IMR-90 (cell line): Measurements from ENCODE around the gene SHISAL1. TPM values are rescaled to one million over a fixed set of nuclear protein-coding genes. Genes with fewer than 3 reads are reported as not detected.

Source experiments
- ATAC-seq: fragments of 200-7000 bp; cut with Tn5 transposase; 2 replicates; pipeline ENCODE4 v1.9.1; 2020; ENCODE audit warnings: low read depth, mild to moderate bottlenecking, moderate library complexity
- BruUV-seq: library from RNA; stranded (reverse); fragments of 400-500 nt; replicated peaks from 2 replicates; lab custom pipeline; 2021; lab: Mats Ljungman, UMichigan
- CTCF ChIA-PET: fragments of 300-600 bp; formaldehyde crosslinking; extraction: SDS; loops from one replicate; lab custom pipeline; 2021; ENCODE audit warnings: antibody characterized with exemption; lab: Yijun Ruan, JAX
- POLR2A ChIA-PET: fragments of 300-600 bp; sonication (Branson Sonifier 250); formaldehyde crosslinking; loops from one replicate; lab custom pipeline; 2022; ENCODE audit warnings: antibody characterized with exemption; ENCODE audit not compliant: unreplicated experiment; lab: Charles Lee
- DNase-seq: peaks from one replicate; pipeline ENCODE4 v3.0.0; 2013
- H2AFZ ChIP-seq: replicated peaks from 2 replicates; pipeline ENCODE3; 2013; ENCODE audit warnings: low read length, mild to moderate bottlenecking; ENCODE audit not compliant: poor library complexity
- H2AK5ac ChIP-seq: 2 replicates; pipeline ENCODE4 v1.6.1; 2013; ENCODE audit warnings: low read depth, low read length, inconsistent platforms
- H2AK9ac ChIP-seq: replicated peaks from 2 replicates; pipeline ENCODE3; 2013; ENCODE audit warnings: mild to moderate bottlenecking, low read depth, low read length, moderate library complexity; ENCODE audit not compliant: poor library complexity
- H2BK120ac ChIP-seq: 2 replicates; pipeline ENCODE4 v1.6.1; 2013; ENCODE audit warnings: low read depth, low read length, inconsistent platforms
- H2BK15ac ChIP-seq: 3 replicates; pipeline ENCODE4 v1.6.1; 2013; ENCODE audit warnings: low read depth, low read length, inconsistent platforms
- H2BK20ac ChIP-seq: 2 replicates; pipeline ENCODE4 v1.6.1; 2013; ENCODE audit warnings: low read depth, mild to moderate bottlenecking, inconsistent platforms, low read length, moderate library complexity
- H2BK5ac ChIP-seq: 2 replicates; pipeline ENCODE4 v1.6.1; 2013; ENCODE audit warnings: mild to moderate bottlenecking, low read depth, low read length, inconsistent platforms; ENCODE audit not compliant: poor library complexity, severe bottlenecking
- H3K14ac ChIP-seq: replicated peaks from 2 replicates; pipeline ENCODE4 v1.6.1; 2013; ENCODE audit warnings: low read depth, low read length, inconsistent platforms
- H3K18ac ChIP-seq: 2 replicates; pipeline ENCODE4 v1.6.1; 2013; ENCODE audit warnings: low read depth, low read length, control low read depth
- H3K23ac ChIP-seq: 2 replicates; pipeline ENCODE4 v1.6.1; 2013; ENCODE audit warnings: low read depth, low read length, inconsistent platforms
- H3K27ac ChIP-seq: 2 replicates; pipeline ENCODE4 v1.5.1; 2013; ENCODE audit warnings: mild to moderate bottlenecking, control low read depth, low read length; ENCODE audit not compliant: insufficient read depth
- H3K27me3 ChIP-seq: 2 replicates; pipeline ENCODE4 v1.6.1; 2013; ENCODE audit warnings: low read length; ENCODE audit not compliant: control insufficient read depth, insufficient read depth
- H3K36me3 ChIP-seq: 2 replicates; pipeline ENCODE4 v1.6.1; 2013; ENCODE audit warnings: low read length, mixed read lengths; ENCODE audit not compliant: control insufficient read depth, insufficient read depth
- H3K4ac ChIP-seq: 2 replicates; pipeline ENCODE4 v1.6.1; 2013; ENCODE audit warnings: low read depth, low read length, inconsistent platforms
- H3K4me1 ChIP-seq: 2 replicates; pipeline ENCODE4 v1.6.1; 2013; ENCODE audit warnings: low read length, mixed read lengths; ENCODE audit not compliant: control insufficient read depth, insufficient read depth
- H3K4me2 ChIP-seq: 2 replicates; pipeline ENCODE4 v1.6.1; 2013; ENCODE audit warnings: low read depth, mild to moderate bottlenecking, control low read depth, low read length, moderate library complexity
- H3K4me3 ChIP-seq: 2 replicates; pipeline ENCODE4 v1.5.1; 2013; ENCODE audit warnings: low read depth, mild to moderate bottlenecking, control low read depth, low read length, moderate library complexity; ENCODE audit not compliant: insufficient read depth
- H3K56ac ChIP-seq: 2 replicates; pipeline ENCODE4 v1.6.1; 2013; ENCODE audit warnings: low read length, inconsistent platforms; ENCODE audit not compliant: insufficient read depth; ENCODE audit errors: extremely low read depth
- H3K79me1 ChIP-seq, 2 experiments: 2 replicates each; pipeline ENCODE4 v1.6.1; 2013; ENCODE audit warnings: low read length in 2 of 2, inconsistent platforms in 1 of 2, low read depth in 1 of 2
- H3K9ac ChIP-seq: 2 replicates; pipeline ENCODE4 v1.6.1; 2013; ENCODE audit warnings: low read depth, low read length, control low read depth
- H3K9me1 ChIP-seq: 2 replicates; pipeline ENCODE4 v1.6.1; 2013; ENCODE audit warnings: low read length, inconsistent platforms; ENCODE audit not compliant: insufficient read depth
- H3K9me3 ChIP-seq: 2 replicates; pipeline ENCODE4 v1.6.1; 2013; ENCODE audit warnings: low read length; ENCODE audit not compliant: control insufficient read depth, insufficient read depth
- H4K20me1 ChIP-seq: 2 replicates; pipeline ENCODE4 v1.6.1; 2013; ENCODE audit warnings: low read length, inconsistent platforms; ENCODE audit not compliant: insufficient read depth
- H4K5ac ChIP-seq: 2 replicates; pipeline ENCODE4 v1.6.1; 2013; ENCODE audit warnings: mild to moderate bottlenecking, low read depth, low read length, control low read depth
- H4K8ac ChIP-seq, 2 experiments: 2 replicates each; pipeline ENCODE4 v1.6.1; 2013; ENCODE audit warnings: low read depth in 2 of 2, low read length in 2 of 2, control low read depth in 1 of 2, inconsistent platforms in 1 of 2
- H4K91ac ChIP-seq: 2 replicates; pipeline ENCODE4 v1.6.1; 2013; ENCODE audit warnings: low read depth, low read length, inconsistent platforms; ENCODE audit not compliant: insufficient read depth
- BHLHE40 ChIP-seq: fragments of 150-350 bp; IDR thresholded peaks from 2 replicates; pipeline ENCODE4 v1.6.1; 2016; ENCODE audit warnings: mild to moderate bottlenecking, low read depth, low read length
- CEBPB ChIP-seq: IDR thresholded peaks from 2 replicates; pipeline ENCODE4 v1.6.1; 2012; ENCODE audit warnings: low read depth, low read length, improper control_type of control experiment
- CHD1 ChIP-seq: IDR thresholded peaks from 2 replicates; pipeline ENCODE4 v1.6.1; 2012; ENCODE audit warnings: low read depth, low read length, improper control_type of control experiment
- CTCF ChIP-seq: conservative IDR thresholded peaks from 2 replicates; pipeline ENCODE4 v1.5.1; 2012; ENCODE audit warnings: mild to moderate bottlenecking, low read depth, low read length, improper control_type of control experiment
- ELK1 ChIP-seq: fragments of 150-350 bp; IDR thresholded peaks from 2 replicates; pipeline ENCODE4 v1.6.1; 2016; ENCODE audit warnings: low read depth, mild to moderate bottlenecking, low read length, moderate library complexity, borderline replicate concordance
- FOS ChIP-seq: fragments of 150-350 bp; IDR thresholded peaks from 2 replicates; pipeline ENCODE4 v1.6.1; 2016; ENCODE audit warnings: low read depth, low read length
- MAFK ChIP-seq: IDR thresholded peaks from 2 replicates; pipeline ENCODE4 v1.6.1; 2012; ENCODE audit warnings: low read depth, low read length, improper control_type of control experiment
- MXI1 ChIP-seq: IDR thresholded peaks from 2 replicates; pipeline ENCODE4 v1.6.1; 2012; ENCODE audit warnings: low read depth, mild to moderate bottlenecking, low read length, moderate library complexity, borderline replicate concordance
- NFE2L2 ChIP-seq: fragments of 150-350 bp; IDR thresholded peaks from 2 replicates; pipeline ENCODE4 v1.6.1; 2016; ENCODE audit warnings: low read depth, mild to moderate bottlenecking, low read length
- POLR2A ChIP-seq: IDR thresholded peaks from 2 replicates; pipeline ENCODE4 v1.6.1; 2012; ENCODE audit warnings: mild to moderate bottlenecking, low read depth, low read length
- RAD21 ChIP-seq: IDR thresholded peaks from 2 replicates; pipeline ENCODE4 v1.6.1; 2012; ENCODE audit warnings: low read length, improper control_type of control experiment
- RCOR1 ChIP-seq: IDR thresholded peaks from 2 replicates; pipeline ENCODE4 v1.6.1; 2012; ENCODE audit warnings: mild to moderate bottlenecking, low read length, improper control_type of control experiment; ENCODE audit not compliant: insufficient replicate concordance
- RFX5 ChIP-seq: IDR thresholded peaks from 2 replicates; pipeline ENCODE4 v1.8.0; 2012; ENCODE audit warnings: low read depth, mild to moderate bottlenecking, low read length, moderate library complexity
- SMC3 ChIP-seq: fragments of 150-350 bp; IDR thresholded peaks from 2 replicates; pipeline ENCODE4 v1.6.1; 2016; ENCODE audit warnings: low read depth, mild to moderate bottlenecking, antibody characterized with exemption, low read length, moderate library complexity
- USF2 ChIP-seq: fragments of 150-350 bp; IDR thresholded peaks from 2 replicates; pipeline ENCODE4 v1.6.1; 2017; ENCODE audit warnings: mild to moderate bottlenecking, antibody characterized with exemption, low read length, low read depth
- WGBS, 2 experiments: methylation state at CpG; one replicate each; pipeline versions ENCODE4 v1.1.5 to v1.1.7; 2013; ENCODE audit warnings: missing lambda C conversion rate in 2 of 2; ENCODE audit not compliant: insufficient read length in 1 of 2; ENCODE audit errors: extremely low coverage in 2 of 2; 5-methylcytosine and 5-hydroxymethylcytosine counted together
- dilution Hi-C: fragments of 300-500 bp; cut with HindIII; formaldehyde crosslinking; loops from one replicate; pipeline ENCODE4 v1.14.3; 2018; ENCODE audit warnings: low sequenced_read_pairs; ENCODE audit not compliant: unreplicated experiment
- in situ Hi-C: fragments of 300-500 bp; cut with MboI; formaldehyde crosslinking; loops from 3 replicates; pipeline ENCODE4 v1.14.3; 2019; ENCODE audit warnings: low sequenced_read_pairs, inconsistent platforms, mixed read lengths
- intact Hi-C: fragments of 100-400 bp; cut with micrococcal nuclease; formaldehyde crosslinking; loops from 2 replicates; pipeline ENCODE4 v1.10.0; 2022
- polyA plus RNA-seq, 3 experiments: library from polyadenylated mRNA; depleted of rRNA; stranded (reverse); fragments of >200 nt; gene quantifications; 2 replicates each; pipeline ENCODE4 v1.2.3, GENCODE V29; 2012; ENCODE audit warnings: low replicate concordance in 1 of 3
- total RNA-seq: library from RNA; depleted of rRNA; stranded (reverse); fragments of >200 nt; gene quantifications from 2 replicates; pipeline ENCODE4 v1.2.3, GENCODE V29; 2012

The SHISAL1 gene
- total and polyA plus RNA-seq, 2 of the 4 experiments (the other 2 are of a cell fraction), result 1.0 to 1.4 TPM

GRCh38 chr22:44194569-44194968 is 118.2 kb downstream of the SHISAL1 start:
- Histone ChIP-seq H3K9me3 (no peaks in the 10 kb centered on the region), H3K27me3 (peaks cover 38% of the 10 kb centered on the region), H3K79me1 (no peaks in the 10 kb centered on the region), H4K5ac (no peak overlapping the region), H3K4ac (no peak overlapping the region), H3K27ac (no peak overlapping the region), H3K36me3 (no peaks in the 10 kb centered on the region), H2AK9ac (no peak overlapping the region), H2AFZ (no peak overlapping the region), H4K8ac (no peak overlapping the region), H2AK5ac (no peak overlapping the region), H3K18ac (no peak overlapping the region), H3K4me2 (no peak overlapping the region), H2BK20ac (no peak overlapping the region), H4K91ac (no peak overlapping the region), H4K20me1 (no peaks in the 10 kb centered on the region), H3K4me1 (peaks cover 2% of the 10 kb centered on the region; the same call in 1 of the 2 replicates), H2BK15ac (no peak overlapping the region), H3K14ac (no peak overlapping the region), H2BK120ac (no peak overlapping the region), H3K56ac (no peak overlapping the region), H3K9me1 (no peaks in the 10 kb centered on the region; the same call in 1 of the 2 replicates), H2BK5ac (peak overlapping the region; percentile 41), H3K9ac (no peak overlapping the region), H3K4me3 (no peak overlapping the region), H3K23ac (no peak overlapping the region)
- 72 to 100% methylated on average over 1 to 2 of the region's 2 CpGs for WGBS, 2 experiments
- BruUV-seq, result no TSS peak
- ChIA-PET POLR2A (no interaction called here), CTCF (no interaction called here)
- in situ Hi-C loops, result no loop called here
- DNase-seq (no peak), ATAC-seq (no peak)
- TF ChIP-seq SMC3 (no peak), RFX5 (no peak), CHD1 (no peak), POLR2A (no peak), CEBPB (no peak), FOS (no peak), RAD21 (no peak), CTCF (no peak), RCOR1 (no peak), NFE2L2 (no peak), MXI1 (no peak), MAFK (no peak), USF2 (no peak), ELK1 (no peak), BHLHE40 (no peak)
- intact Hi-C loops, result no loop called here
- dilution Hi-C loops, result no loop called here
